Stimulated activated CD8-positive, alpha-beta memory T cell treated with anti-CD3 and anti-CD28 coated beads, Interleukin-15, amount 100 ng/mL, for 48 hours (primary cell): ENCODE measurements around the gene GAK.

Experiments used
- DNase-seq, 2 donors: peaks; one replicate each; pipeline ENCODE4 v3.0.0-alpha.2; 2020; ENCODE audit warnings: low read depth in 2 of 2

GAK gene

GRCh38 chr4:964346-965025 is 32.4 kb upstream of the GAK start:
- DNase-seq, result no peak

GRCh38 chr4:963276-964225 is 31.4 kb upstream of the GAK start:
- DNase-seq, result no peak

DNA sequence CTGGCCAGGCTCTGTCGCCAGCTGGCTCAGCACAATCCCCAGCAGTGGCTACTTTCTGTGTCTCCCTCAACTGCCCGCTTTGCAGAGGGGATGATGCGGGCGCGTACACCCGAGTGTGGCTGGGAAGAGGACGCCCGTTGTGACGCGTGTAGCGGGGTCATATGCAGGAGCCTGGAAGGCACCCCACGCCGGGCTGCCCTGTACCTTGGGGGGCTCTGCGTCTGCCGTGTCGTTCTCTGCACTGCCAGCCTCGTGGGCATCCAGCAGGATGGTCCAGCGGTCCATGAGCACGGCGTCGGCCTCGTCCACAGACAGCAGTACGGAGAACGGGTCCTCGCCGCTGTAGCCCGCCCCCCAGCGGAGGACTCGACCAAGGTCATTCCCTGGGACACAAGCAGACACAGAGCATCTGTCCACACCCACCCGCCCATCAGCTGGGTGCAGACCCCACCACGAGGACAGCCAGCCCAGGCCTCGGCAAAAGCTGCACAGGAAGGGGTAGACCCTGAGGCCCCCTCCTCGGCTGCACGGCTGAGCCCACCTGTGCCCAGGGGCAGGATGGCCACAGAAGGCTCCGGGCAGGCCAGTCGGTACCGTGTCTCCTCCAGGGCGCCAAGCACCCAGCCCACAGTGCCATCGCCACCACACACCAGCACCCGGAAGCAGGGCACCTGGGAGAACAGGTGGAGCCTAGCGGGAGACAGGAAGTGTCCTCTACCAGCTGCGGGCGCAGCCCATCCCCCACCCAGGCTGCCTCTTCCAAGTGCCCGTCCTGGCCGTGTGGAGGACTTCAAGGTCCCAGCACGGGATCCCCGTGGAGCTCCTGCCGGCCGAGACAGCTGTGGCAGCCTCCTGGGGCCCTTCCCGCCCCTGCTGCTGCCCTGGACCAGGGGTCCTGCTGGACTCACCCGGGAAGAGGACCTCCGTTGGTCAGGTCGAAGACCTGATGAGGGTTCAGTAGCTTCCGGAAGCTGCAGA is 30.4 kb upstream of the GAK start:
- no peak for DNase-seq

DNA sequence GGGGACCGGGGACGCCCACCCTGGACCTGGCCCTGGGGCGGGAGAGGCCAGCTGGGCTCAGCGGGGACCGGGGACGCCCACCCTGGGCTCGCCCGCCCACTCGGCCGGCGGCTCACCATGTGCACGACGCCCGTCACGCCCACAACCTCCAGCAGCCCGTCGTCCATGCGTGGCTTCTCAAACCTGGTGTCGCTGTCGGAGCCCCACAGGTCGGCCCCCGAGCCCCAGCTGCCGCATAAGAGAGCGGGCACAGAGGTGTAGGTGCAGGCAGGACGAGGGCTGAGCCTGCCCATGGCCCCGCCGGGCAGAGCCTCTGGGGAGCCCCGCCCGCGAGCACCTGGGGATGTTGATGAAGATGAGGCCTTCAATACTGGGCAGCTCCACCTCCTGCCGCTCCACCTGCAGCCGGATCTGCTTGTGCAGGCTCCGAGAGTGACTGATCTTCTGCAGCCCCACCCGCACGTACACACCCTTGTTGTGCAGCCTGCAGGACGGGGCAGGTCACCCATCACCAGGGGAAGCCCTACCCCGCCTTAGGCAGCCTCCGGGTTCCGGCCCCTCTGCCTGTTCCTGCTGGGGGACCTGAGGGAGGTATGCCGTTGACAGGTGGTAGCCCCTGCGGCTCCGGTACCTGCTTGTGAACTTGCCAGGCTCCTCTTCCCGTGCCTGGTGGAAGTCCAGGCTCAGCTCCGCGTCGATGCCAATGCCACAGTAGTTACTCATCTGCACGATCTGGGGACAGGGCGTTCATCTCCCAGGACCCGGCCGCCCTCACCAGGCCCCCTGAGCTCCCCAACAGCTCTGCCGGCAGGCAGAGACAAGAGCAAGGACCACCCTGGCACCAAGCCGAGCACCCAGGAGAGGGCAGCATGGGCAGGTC is 29.5 kb upstream of the GAK start:
- DNase-seq, result no peak

- DNase-seq, result no peak
Measured at GRCh38 chr4:960636-961350, 28.7 kb upstream of the GAK start.

DNA sequence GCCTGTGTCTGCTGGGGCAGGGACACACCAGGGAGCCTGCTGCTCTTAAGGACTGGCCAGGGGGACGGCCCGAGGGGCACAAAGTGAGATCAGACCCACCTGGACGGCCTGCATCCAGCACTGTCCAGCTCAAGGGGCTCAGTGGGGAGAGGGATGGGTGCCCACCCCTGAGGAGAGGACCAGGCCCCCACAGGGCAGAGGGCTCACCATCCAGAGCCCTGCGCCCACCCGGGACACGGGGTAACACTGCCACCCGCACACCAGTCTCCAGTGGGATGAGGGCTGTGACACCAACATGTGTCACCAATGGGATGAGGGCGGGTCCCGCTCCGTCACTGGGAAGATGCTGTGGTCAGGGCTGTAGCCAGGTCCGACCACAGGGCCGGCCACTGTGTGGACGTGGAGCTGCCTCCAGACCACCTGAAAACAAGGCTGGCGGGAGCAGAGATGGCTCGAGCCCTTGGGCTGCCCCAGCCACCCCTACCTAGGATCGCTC is 28.1 kb upstream of the GAK start:
- DNase-seq, result no peak

GRCh38 chr4:959338-960139 is 27.4 kb upstream of the GAK start:
- DNase-seq, result no peak

DNA sequence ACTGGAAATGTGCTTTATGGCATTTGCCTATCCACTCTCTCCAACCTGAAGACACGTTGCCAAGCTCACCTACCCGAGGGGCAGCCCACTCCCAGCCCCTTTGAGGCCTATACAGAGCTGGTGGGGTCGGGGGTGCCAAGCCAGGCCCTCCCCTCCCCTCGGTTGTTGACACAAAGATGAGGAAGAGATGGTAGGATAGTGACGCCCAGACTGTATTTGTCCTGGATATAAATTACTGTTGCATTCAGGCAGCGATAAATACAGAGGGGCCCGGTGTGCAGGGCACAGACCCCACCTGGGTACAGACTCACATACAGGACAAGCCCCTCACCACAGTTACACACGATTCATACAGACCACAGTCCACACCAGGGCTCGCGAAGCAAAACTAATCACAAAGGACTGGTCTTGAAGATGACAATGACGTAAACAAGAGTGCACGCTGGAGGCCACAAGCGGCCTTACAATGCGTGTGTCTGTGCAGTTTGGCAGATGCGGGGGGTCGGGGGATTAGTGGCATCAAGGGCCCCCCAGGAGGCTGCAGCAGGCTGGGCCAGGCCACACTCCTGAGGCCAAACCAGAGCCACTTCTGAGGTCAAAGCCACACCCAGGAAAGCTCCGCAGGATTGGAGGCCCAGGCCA is 26.7 kb upstream of the GAK start:
- DNase-seq, result no peak

DNA sequence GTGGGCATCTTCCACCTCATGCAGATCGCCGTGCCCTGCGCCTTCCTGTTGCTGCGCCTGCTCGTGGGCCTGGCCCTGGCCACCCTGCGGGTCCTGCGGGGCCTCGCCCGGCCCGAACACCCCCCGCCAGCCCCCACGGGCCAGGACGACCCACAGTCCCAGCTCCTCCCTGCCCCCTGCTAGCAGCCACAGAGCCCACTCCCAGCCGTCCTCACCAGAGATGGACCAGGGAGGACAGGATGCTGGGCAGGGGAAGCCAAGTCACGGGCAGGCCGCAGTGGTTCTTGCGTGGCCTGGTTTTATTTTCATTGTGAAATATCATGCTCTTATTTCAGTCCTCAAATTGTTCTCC is 26.2 kb upstream of the GAK start:
- DNase-seq, result no peak

DNA sequence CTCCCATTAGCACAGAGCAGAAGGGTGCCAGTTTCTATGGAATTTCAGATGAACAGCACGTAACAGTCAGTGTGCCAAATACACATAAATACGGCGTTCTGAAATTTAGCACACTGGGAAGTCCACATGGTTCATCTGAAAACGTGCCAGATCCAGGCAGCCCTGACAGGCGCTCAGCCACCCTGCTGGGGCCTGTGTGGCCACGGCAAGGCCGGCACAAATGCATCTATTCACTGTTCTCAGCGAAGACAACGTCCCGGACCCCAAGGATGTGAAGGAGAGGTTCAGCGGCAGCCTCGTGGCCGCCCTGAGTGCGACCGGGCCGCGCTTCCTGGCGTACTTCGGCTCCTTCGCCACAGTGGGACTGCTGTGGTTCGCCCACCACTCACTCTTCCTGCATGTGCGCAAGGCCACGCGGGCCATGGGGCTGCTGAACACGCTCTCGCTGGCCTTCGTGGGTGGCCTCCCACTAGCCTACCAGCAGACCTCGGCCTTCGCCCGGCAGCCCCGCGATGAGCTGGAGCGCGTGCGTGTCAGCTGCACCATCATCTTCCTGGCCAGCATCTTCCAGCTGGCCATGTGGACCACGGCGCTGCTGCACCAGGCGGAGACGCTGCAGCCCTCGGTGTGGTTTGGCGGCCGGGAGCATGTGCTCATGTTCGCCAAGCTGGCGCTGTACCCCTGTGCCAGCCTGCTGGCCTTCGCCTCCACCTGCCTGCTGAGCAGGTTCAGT is 25.6 kb upstream of the GAK start:
- no peak for DNase-seq

DNA sequence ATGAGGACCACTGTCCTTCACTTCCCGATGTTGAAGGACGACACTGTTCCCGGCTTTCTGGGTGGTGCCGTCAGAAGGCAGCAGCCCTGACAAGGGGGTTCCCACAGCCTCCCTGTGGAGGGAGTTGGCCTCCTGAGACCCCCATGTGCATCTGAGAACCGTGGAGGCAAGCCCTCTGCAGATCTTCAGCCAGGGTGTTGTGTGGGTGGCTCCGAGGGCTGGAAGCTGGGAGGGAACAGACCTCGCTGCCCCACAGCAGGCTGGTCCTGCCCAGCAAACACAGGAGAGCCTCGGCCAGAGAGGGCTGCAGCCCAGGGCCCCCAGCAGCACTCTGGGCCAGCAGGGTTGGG is 25.1 kb upstream of the GAK start:
- DNase-seq, result no peak

GRCh38 chr4:956531-957230 is 24.6 kb upstream of the GAK start:
- DNase-seq, result no peak

GRCh38 chr4:955931-956381 is 23.8 kb upstream of the GAK start:
- DNase-seq, result no peak

DNA sequence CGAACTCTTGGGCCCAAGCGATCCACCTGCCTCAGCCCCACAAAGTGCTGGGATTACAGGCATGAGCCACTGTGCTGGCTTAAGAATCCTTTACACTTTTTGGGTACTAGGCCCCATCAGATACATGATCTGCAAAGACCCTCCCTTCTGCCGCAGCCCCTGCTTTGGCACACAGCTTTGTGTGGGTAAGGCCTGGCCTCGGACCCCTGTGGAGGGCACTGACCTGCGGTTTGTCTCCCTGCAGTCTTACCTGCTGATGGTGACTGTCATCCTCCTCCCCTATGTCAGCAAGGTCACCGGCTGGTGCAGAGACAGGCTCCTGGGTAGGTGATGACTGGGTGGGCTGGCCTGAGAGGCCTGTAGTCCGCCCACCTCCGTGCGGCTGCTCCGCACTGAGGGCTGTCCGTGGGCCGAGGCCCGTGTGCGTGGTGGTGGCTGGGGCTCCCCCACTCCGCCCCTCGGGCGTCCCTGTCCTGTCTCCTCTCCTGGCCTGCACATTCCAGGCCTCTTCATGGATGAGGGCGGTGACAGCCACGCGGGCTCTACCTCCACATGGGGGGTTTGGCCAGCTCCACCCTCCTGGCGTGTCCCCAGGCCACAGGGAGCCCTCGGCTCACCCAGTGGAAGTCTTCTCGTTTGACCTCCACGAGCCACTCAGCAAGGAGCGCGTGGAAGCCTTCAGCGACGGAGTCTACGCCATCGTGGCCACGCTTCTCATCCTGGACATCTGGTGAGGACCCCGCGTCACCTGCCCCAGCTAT is 23.2 kb upstream of the GAK start:
- DNase-seq, result no peak

- DNase-seq, result no peak
Measured at GRCh38 chr4:954211-955020, 22.3 kb upstream of the GAK start.

DNA sequence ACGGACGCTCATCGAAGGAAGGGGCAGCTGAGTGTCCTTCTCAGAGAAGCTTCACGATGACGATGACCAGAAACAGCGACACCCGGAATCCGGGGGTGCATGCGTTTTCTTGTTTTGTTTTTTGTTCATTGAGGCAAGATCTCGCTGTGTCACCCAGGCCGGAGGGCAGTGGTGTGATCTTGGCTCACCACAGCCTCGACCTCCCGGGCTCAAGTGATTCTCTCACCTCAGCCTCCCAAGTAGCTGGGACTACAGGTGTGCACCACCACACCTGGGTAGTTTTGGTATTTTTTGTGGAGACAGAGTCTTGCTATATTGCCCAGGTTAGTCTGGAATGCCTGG is 21.4 kb upstream of the GAK start:
- DNase-seq, result no peak
